K562 (cell line): ENCODE measurements around the gene LY6G6D.

ENCODE experiments used
- FOXK2 ChIP-seq, 2 experiments: fragments of 450-650 bp; IDR thresholded peaks in 1 of 2; conservative IDR thresholded peaks in 1 of 2; 2 replicates each; pipeline ENCODE4 v1.6.1; 2016; ENCODE audit warnings: low read depth in 2 of 2, mild to moderate bottlenecking in 1 of 2
- HDAC6 ChIP-seq: IDR thresholded peaks from 2 replicates; pipeline ENCODE4 v1.6.1; 2012; ENCODE audit warnings: low read depth, mild to moderate bottlenecking, control low read depth, inconsistent platforms, low read length, moderate library complexity
- MTA1 ChIP-seq: fragments of 450-650 bp; IDR thresholded peaks from 2 replicates; pipeline ENCODE4 v1.6.1; 2017; ENCODE audit warnings: borderline replicate concordance
- NRF1 ChIP-seq, 2 experiments: fragments of 450-650 bp; IDR thresholded peaks in 1 of 2; conservative IDR thresholded peaks in 1 of 2; 2 replicates each; pipeline ENCODE4 v1.6.1; 2014; ENCODE audit warnings: mild to moderate bottlenecking in 2 of 2
- POLR2G ChIP-seq: fragments of 200-400 bp; formaldehyde crosslinking; IDR thresholded peaks from 2 replicates; pipeline ENCODE4 v1.6.1; 2017; ENCODE audit warnings: low read depth, mild to moderate bottlenecking, antibody characterized with exemption, low read length, moderate library complexity
- RCOR1 ChIP-seq, 2 experiments: IDR thresholded peaks; 2 replicates each; pipeline ENCODE4 v1.6.1; 2012; ENCODE audit warnings: low read depth in 2 of 2, low read length in 2 of 2, borderline replicate concordance in 1 of 2, improper control_type of control experiment in 1 of 2
- YY1 ChIP-seq, 3 experiments: IDR thresholded peaks; 2 replicates each; pipeline ENCODE4 v1.6.1; 2011; ENCODE audit warnings: low read length in 2 of 3, mild to moderate bottlenecking in 2 of 3, moderate library complexity in 2 of 3, borderline replicate concordance in 1 of 3, control low read depth in 1 of 3, low read depth in 1 of 3; ENCODE audit not compliant: insufficient read depth in 3 of 3, insufficient replicate concordance in 2 of 3, control insufficient read depth in 1 of 3, insufficient read length in 1 of 3; ENCODE audit errors: extremely low read depth in 1 of 3
- ZNF695 ChIP-seq: fragments of 450-650 bp; formaldehyde crosslinking; IDR thresholded peaks from 2 replicates; pipeline ENCODE4 v1.4.0; 2020; ENCODE audit warnings: mild to moderate bottlenecking, moderate library complexity
- TF ChIP-seq, protein P1 (sequence below): sonication (generic); formaldehyde crosslinking; IDR thresholded peaks from 2 replicates; pipeline ENCODE4 v1.8.0; 2022; ENCODE audit warnings: missing genetic modification reagents, mild to moderate bottlenecking, borderline replicate concordance
- TF ChIP-seq, protein P2 (sequence below): fragments of 250-450 bp; sonication (Bioruptor Pico); IDR thresholded peaks from 2 replicates; pipeline ENCODE4 v1.5.0; 2020; ENCODE audit warnings: mild to moderate bottlenecking, borderline replicate concordance

DNA sequence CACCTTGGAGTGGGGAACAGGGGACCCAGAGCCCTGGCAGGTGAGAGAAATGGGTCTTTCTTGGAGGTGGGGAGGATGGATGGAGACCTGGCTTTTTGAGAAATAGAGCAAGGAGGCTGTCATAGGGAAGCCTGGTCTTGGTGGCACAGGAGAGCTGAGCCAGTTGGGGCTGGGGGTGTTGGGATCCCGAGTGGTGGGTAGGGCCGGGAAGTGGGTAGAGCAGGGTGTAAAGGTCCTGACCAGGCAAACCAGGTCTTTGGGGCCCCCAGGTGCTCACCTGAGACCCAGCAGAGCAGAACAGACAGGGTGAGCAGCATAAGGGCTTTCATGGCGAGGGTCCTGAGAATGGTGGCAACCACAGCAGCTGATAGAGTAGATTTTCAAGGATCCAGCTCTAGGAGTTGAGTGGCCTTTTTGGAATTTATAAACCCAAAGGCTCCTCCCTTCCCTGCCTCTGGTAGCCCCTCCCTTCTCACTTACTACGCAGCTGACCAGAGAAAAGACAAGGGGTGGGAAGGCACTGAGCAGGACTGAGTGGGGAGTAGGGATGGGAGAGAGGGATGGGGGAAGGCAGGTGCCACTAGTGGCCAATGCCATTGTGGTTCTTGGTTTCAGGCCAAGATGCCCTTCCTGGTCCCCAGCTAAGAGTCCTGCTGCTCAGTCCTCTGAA is 6.3 kb downstream of the LY6G6D start, which contains the start of gene LY6G6C:
- TF ChIP-seq POLR2G (no peak), NRF1 (conservative IDR thresholded peaks at IDR 0.05 in 1 of 2, IDR thresholded peaks at IDR 0.05 in 1 of 2) (no peak), HDAC6 (no peak), RCOR1 (IDR thresholded peaks at IDR 0.05; ENCODE audit: borderline replicate concordance in 1 of 2, low read depth in 2 of 2, low read length in 2 of 2) (no peak), YY1 (IDR thresholded peaks at IDR 0.05; ENCODE audit: borderline replicate concordance in 1 of 3, control insufficient read depth in 1 of 3, extremely low read depth in 1 of 3, insufficient read depth in 3 of 3, insufficient read length in 1 of 3, insufficient replicate concordance in 2 of 3, low read depth in 1 of 3, low read length in 2 of 3) (no peak), FOXK2 (conservative IDR thresholded peaks at IDR 0.05 in 1 of 2, IDR thresholded peaks at IDR 0.05 in 1 of 2; ENCODE audit: low read depth in 2 of 2) (no peak), ZNF695 (CRISPR knock-in tag) (no peak), MTA1 (no peak)
- TF ChIP-seq, protein P1, sequence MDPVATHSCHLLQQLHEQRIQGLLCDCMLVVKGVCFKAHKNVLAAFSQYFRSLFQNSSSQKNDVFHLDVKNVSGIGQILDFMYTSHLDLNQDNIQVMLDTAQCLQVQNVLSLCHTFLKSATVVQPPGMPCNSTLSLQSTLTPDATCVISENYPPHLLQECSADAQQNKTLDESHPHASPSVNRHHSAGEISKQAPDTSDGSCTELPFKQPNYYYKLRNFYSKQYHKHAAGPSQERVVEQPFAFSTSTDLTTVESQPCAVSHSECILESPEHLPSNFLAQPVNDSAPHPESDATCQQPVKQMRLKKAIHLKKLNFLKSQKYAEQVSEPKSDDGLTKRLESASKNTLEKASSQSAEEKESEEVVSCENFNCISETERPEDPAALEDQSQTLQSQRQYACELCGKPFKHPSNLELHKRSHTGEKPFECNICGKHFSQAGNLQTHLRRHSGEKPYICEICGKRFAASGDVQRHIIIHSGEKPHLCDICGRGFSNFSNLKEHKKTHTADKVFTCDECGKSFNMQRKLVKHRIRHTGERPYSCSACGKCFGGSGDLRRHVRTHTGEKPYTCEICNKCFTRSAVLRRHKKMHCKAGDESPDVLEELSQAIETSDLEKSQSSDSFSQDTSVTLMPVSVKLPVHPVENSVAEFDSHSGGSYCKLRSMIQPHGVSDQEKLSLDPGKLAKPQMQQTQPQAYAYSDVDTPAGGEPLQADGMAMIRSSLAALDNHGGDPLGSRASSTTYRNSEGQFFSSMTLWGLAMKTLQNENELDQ = no peak
- TF ChIP-seq, protein P2, sequence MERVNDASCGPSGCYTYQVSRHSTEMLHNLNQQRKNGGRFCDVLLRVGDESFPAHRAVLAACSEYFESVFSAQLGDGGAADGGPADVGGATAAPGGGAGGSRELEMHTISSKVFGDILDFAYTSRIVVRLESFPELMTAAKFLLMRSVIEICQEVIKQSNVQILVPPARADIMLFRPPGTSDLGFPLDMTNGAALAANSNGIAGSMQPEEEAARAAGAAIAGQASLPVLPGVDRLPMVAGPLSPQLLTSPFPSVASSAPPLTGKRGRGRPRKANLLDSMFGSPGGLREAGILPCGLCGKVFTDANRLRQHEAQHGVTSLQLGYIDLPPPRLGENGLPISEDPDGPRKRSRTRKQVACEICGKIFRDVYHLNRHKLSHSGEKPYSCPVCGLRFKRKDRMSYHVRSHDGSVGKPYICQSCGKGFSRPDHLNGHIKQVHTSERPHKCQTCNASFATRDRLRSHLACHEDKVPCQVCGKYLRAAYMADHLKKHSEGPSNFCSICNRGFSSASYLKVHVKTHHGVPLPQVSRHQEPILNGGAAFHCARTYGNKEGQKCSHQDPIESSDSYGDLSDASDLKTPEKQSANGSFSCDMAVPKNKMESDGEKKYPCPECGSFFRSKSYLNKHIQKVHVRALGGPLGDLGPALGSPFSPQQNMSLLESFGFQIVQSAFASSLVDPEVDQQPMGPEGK (CRISPR knock-in tag) = no peak
